CD14-positive monocyte (primary cell): ENCODE data around the gene WDR17. TPM values are rescaled to one million over a fixed set of nuclear protein-coding genes. Genes with fewer than 3 reads are reported as not detected.

ENCODE experiments used
- DNase-seq, 3 donors: peaks; one replicate each; pipeline ENCODE4 v3.0.0-alpha.2; 2011 to 2022
- H2AFZ ChIP-seq: 2 replicates; pipeline ENCODE4 v1.6.0; 2012; ENCODE audit warnings: mild to moderate bottlenecking, low read depth, low read length, inconsistent platforms; ENCODE audit not compliant: insufficient read depth, poor library complexity, severe bottlenecking
- H3K27ac ChIP-seq, 2 donors: 1 replicate in 1 of 2; 2 replicates in 1 of 2; pipeline ENCODE4 v1.5.1; 2012 to 2013; ENCODE audit warnings: low read length in 2 of 2, control low read depth in 1 of 2, inconsistent platforms in 1 of 2, low read depth in 1 of 2, mild to moderate bottlenecking in 1 of 2
- H3K27me3 ChIP-seq, 2 donors: one replicate each; pipeline versions ENCODE4 v1.6.0 to v1.6.1; 2011 to 2013; ENCODE audit warnings: low read length in 2 of 2; ENCODE audit not compliant: control insufficient read depth in 2 of 2, insufficient read depth in 2 of 2
- H3K36me3 ChIP-seq, 2 donors: replicated peaks in 1 of 2; 1 replicate in 1 of 2; 2 replicates in 1 of 2; pipeline versions ENCODE4 v1.5.1 to v1.6.1; 2012 to 2013; ENCODE audit warnings: low read length in 2 of 2, control low read depth in 1 of 2, inconsistent platforms in 1 of 2, mild to moderate bottlenecking in 1 of 2; ENCODE audit not compliant: insufficient read depth in 2 of 2, control insufficient read depth in 1 of 2
- H3K4me1 ChIP-seq, 2 donors: 1 replicate in 1 of 2; 2 replicates in 1 of 2; pipeline versions ENCODE4 v1.5.1 to v1.6.1; 2012 to 2013; ENCODE audit warnings: low read length in 2 of 2, control low read depth in 1 of 2, inconsistent platforms in 1 of 2, mild to moderate bottlenecking in 1 of 2, moderate library complexity in 1 of 2; ENCODE audit not compliant: insufficient read depth in 2 of 2, control insufficient read depth in 1 of 2
- H3K4me2 ChIP-seq: replicated peaks from 2 replicates; pipeline ENCODE3; 2012; ENCODE audit warnings: low read length, moderate library complexity, mild to moderate bottlenecking; ENCODE audit not compliant: poor library complexity, severe bottlenecking; ENCODE audit errors: extremely low read depth
- H3K4me3 ChIP-seq, 3 experiments: fragments of 200-600 bp in 1 of 3; sonication (generic) in 1 of 3; replicated peaks in 1 of 3; 1 replicate in 2 of 3; 2 replicates in 1 of 3; pipeline ENCODE4 v1.5.1; 2011 to 2013; ENCODE audit warnings: low read length in 3 of 3, mild to moderate bottlenecking in 3 of 3, control low read depth in 2 of 3, low read depth in 2 of 3, inconsistent platforms in 1 of 3, moderate library complexity in 1 of 3
- H3K79me2 ChIP-seq: 2 replicates; pipeline ENCODE4 v1.6.0; 2012; ENCODE audit warnings: mild to moderate bottlenecking, control low read depth, inconsistent platforms, low read length, moderate library complexity; ENCODE audit not compliant: insufficient read depth
- H3K9ac ChIP-seq: 2 replicates; pipeline ENCODE4 v1.6.0; 2017; ENCODE audit warnings: low read length, mild to moderate bottlenecking; ENCODE audit not compliant: insufficient read depth, poor library complexity, severe bottlenecking
- H3K9me3 ChIP-seq, 2 donors: replicated peaks in 1 of 2; 1 replicate in 1 of 2; 2 replicates in 1 of 2; pipeline versions ENCODE4 v1.5.1 to v1.6.1; 2012 to 2013; ENCODE audit warnings: low read length in 2 of 2, control low read depth in 1 of 2; ENCODE audit not compliant: control insufficient read depth in 1 of 2, insufficient read depth in 1 of 2
- H4K20me1 ChIP-seq: 2 replicates; pipeline ENCODE4 v1.6.0; 2012; ENCODE audit warnings: mild to moderate bottlenecking, low read length, control low read depth, moderate library complexity; ENCODE audit not compliant: insufficient read depth
- H3K27ac Mint-ChIP-seq, 7 donors: one replicate each; pipeline ENCODE4 v1.8.0; 2020; ENCODE audit warnings: mild to moderate bottlenecking in 7 of 7, mixed read lengths in 7 of 7, moderate library complexity in 6 of 7, inconsistent platforms in 2 of 7
- H3K27me3 Mint-ChIP-seq, 3 donors: one replicate each; pipeline ENCODE4 v1.8.0; 2021 to 2022; ENCODE audit warnings: low read depth in 3 of 3, mild to moderate bottlenecking in 3 of 3, mixed read lengths in 3 of 3, moderate library complexity in 3 of 3, inconsistent platforms in 1 of 3
- H3K36me3 Mint-ChIP-seq, 2 donors: one replicate each; pipeline ENCODE4 v1.8.0; 2020; ENCODE audit warnings: mixed read lengths in 2 of 2, inconsistent platforms in 1 of 2, mild to moderate bottlenecking in 1 of 2
- H3K4me1 Mint-ChIP-seq: one replicate; pipeline ENCODE4 v1.8.0; 2020; ENCODE audit warnings: mild to moderate bottlenecking, mixed read lengths
- H3K4me3 Mint-ChIP-seq, 2 donors: one replicate each; pipeline ENCODE4 v1.8.0; 2020; ENCODE audit warnings: mild to moderate bottlenecking in 2 of 2, mixed read lengths in 2 of 2, moderate library complexity in 1 of 2
- H3K9me3 Mint-ChIP-seq, 7 donors: one replicate each; pipeline ENCODE4 v1.8.0; 2020 to 2022; ENCODE audit warnings: mixed read lengths in 7 of 7, mild to moderate bottlenecking in 6 of 7, moderate library complexity in 6 of 7, inconsistent platforms in 2 of 7
- WGBS: methylation state at CpG from one replicate; pipeline ENCODE4 v1.1.5; 2013; ENCODE audit warnings: missing lambda C conversion rate; ENCODE audit not compliant: insufficient coverage; 5-methylcytosine and 5-hydroxymethylcytosine counted together
- intact Hi-C, 2 donors: fragments of 100-400 bp; cut with micrococcal nuclease; formaldehyde crosslinking; loops; one replicate each; pipeline versions ENCODE4 v1.15.0 to v1.15.1; 2023
- polyA plus RNA-seq, 3 donors: library from polyadenylated mRNA; depleted of rRNA in 1 of 3; unstranded in 2 of 3; stranded (reverse) in 1 of 3; fragments of 300-500 nt in 2 of 3; fragments of >200 nt in 1 of 3; fragmentation: Illumina TruSeq in 2 of 3; gene quantifications; 1 replicate in 2 of 3; 2 replicates in 1 of 3; pipeline ENCODE4 v1.2.3, GENCODE V29; 2012 to 2021
- TF ChIP-seq, protein P1 (sequence below): fragments of 200-600 bp; IDR thresholded peaks from one replicate; pipeline ENCODE4 v1.8.0; 2022; ENCODE audit warnings: antibody characterized with exemption, mild to moderate bottlenecking

WDR17 gene
- polyA plus RNA-seq, 3 donors: 0.22 to 2.1 (median 1.1) TPM

DNA sequence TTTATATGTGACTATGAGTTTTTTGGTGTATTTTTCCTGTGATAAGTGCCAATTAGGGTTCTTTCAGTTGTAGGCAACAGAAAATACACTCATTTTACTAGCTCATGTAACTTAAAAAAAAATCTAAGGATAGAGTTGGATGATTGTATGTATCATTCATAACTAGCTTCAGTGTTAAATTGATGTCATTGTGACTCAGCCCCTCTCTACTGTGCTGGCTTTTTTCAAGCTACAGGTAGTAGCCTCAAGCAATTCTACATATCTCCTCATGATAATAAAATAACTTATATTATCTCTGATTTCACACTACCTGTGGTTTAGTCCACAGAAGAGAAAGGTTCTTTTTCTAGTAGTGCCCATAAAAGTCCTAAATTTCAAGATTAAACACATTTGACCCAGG lies 11.9 kb downstream of the WDR17 start:
- Histone ChIP-seq H3K4me3 (no peak overlapping the region), H3K9ac (no peak overlapping the region), H3K36me3 (no peaks in the 10 kb centered on the region), H4K20me1 (no peaks in the 10 kb centered on the region), H3K27me3 (no peaks in the 10 kb centered on the region), H3K4me2 (no peak overlapping the region), H2AFZ (no peak overlapping the region), H3K9me3 (no peaks in the 10 kb centered on the region), H3K27ac (no peak overlapping the region), H3K4me1 (no peaks in the 10 kb centered on the region), H3K79me2 (no peaks in the 10 kb centered on the region)
- Mint-ChIP-seq H3K36me3 (no peaks in the 10 kb centered on the region), H3K27me3 (peaks cover 0 to 3% (median 0%) of the 10 kb centered on the region in 3 donors), H3K4me3 (no peak overlapping the region), H3K4me1 (peaks cover 5% of the 10 kb centered on the region), H3K9me3 (no peaks in the 10 kb centered on the region), H3K27ac (no peak overlapping the region)
- no peak for DNase-seq
- intact Hi-C loops: no loop called here
- TF ChIP-seq, protein P1, sequence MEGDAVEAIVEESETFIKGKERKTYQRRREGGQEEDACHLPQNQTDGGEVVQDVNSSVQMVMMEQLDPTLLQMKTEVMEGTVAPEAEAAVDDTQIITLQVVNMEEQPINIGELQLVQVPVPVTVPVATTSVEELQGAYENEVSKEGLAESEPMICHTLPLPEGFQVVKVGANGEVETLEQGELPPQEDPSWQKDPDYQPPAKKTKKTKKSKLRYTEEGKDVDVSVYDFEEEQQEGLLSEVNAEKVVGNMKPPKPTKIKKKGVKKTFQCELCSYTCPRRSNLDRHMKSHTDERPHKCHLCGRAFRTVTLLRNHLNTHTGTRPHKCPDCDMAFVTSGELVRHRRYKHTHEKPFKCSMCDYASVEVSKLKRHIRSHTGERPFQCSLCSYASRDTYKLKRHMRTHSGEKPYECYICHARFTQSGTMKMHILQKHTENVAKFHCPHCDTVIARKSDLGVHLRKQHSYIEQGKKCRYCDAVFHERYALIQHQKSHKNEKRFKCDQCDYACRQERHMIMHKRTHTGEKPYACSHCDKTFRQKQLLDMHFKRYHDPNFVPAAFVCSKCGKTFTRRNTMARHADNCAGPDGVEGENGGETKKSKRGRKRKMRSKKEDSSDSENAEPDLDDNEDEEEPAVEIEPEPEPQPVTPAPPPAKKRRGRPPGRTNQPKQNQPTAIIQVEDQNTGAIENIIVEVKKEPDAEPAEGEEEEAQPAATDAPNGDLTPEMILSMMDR: no peak

DNA sequence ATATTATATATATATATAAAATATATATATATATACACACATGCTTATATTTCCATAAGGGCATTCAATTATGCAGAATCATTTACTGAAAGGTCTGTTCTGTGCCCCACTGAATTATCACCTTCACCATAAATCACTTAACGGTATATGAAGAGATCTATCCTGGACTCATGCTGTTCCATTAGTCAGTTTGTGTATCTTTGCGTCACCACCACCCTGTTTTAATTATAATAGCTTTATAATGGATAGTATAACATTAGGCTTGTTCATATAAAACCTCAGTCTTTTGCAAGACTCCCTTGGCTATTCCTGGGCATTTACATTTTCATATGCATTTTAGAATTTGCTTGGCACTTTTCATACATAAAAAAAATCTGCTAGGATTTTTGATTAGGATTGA lies 19.1 kb downstream of the WDR17 start:
- Mint-ChIP-seq H3K9me3 (no peaks in the 10 kb centered on the region), H3K36me3 (no peaks in the 10 kb centered on the region), H3K27ac (no peak overlapping the region), H3K27me3 (peaks cover 0 to 2% (median 1%) of the 10 kb centered on the region in 3 donors), H3K4me1 (peaks cover 24% of the 10 kb centered on the region), H3K4me3 (no peak overlapping the region)
- Histone ChIP-seq H4K20me1 (no peaks in the 10 kb centered on the region), H3K79me2 (no peaks in the 10 kb centered on the region), H3K9me3 (no peaks in the 10 kb centered on the region), H3K36me3 (no peaks in the 10 kb centered on the region), H3K27me3 (no peaks in the 10 kb centered on the region), H2AFZ (no peak overlapping the region), H3K4me2 (no peak overlapping the region), H3K9ac (no peak overlapping the region), H3K4me3 (no peak overlapping the region), H3K4me1 (peaks cover 8 to 13% of the 10 kb centered on the region in 2 donors), H3K27ac (no peak overlapping the region)
- no CpG with 5 or more reads among the region's 2 CpGs for WGBS
- intact Hi-C loops: no loop called here
- no peak for DNase-seq
- TF ChIP-seq, protein P1: no peak
